Left ventricle myocardium inferior (tissue), 1 donor: ENCODE measurements around the gene SOCS3. TPM values are rescaled to one million over a fixed set of nuclear protein-coding genes. Genes with fewer than 3 reads are reported as not detected.

Experiments used
- DNase-seq: peaks from one replicate; pipeline ENCODE4 v3.0.0-alpha.2; 2020
- H3K27ac ChIP-seq: fragments of 200-600 bp; replicated peaks from 2 replicates; pipeline ENCODE4 v1.8.0; 2021
- H3K27me3 ChIP-seq: fragments of 200-600 bp; 2 replicates; pipeline ENCODE4 v1.8.0; 2021; ENCODE audit warnings: low read depth
- H3K36me3 ChIP-seq: fragments of 200-600 bp; 2 replicates; pipeline ENCODE4 v1.8.0; 2021
- H3K4me1 ChIP-seq: fragments of 200-600 bp; 2 replicates; pipeline ENCODE4 v1.8.0; 2021
- H3K4me3 ChIP-seq: fragments of 200-600 bp; 2 replicates; pipeline ENCODE4 v1.8.0; 2021; ENCODE audit warnings: mild to moderate bottlenecking, moderate library complexity
- H3K9me3 ChIP-seq: fragments of 200-600 bp; replicated peaks from 2 replicates; pipeline ENCODE4 v1.8.0; 2021
- intact Hi-C: fragments of 100-400 bp; cut with micrococcal nuclease; formaldehyde crosslinking; loops from one replicate; pipeline ENCODE4 v1.11.0; 2022
- total RNA-seq: library from RNA; stranded (reverse); fragmentation: NEBNext Ultra II Directional; extraction: Animal tissue kit (Norgen Biotek cat#: 25700); gene quantifications from one replicate; pipeline ENCODE4 v1.2.1, GENCODE V29; 2021
- TF ChIP-seq, protein P1 (sequence below): fragments of 200-600 bp; IDR thresholded peaks from 2 replicates; pipeline ENCODE4 v1.8.0; 2021; ENCODE audit warnings: antibody characterized with exemption, mild to moderate bottlenecking, borderline replicate concordance
- donor health status: DM: no; HTN: yes; CAD: no; lungs with severe emphysema.

Gene SOCS3
- total RNA-seq, 1 donor from 2014 or later = 9.5 TPM

- Histone ChIP-seq H3K27ac (peak overlapping the region; percentile 78), H3K4me1 (peaks cover 49% of the 10 kb centered on the region), H3K4me3 (no peak overlapping the region), H3K9me3 (no peaks in the 10 kb centered on the region), H3K27me3 (no peaks in the 10 kb centered on the region), H3K36me3 (no peaks in the 10 kb centered on the region)
- DNase-seq = no peak
- TF ChIP-seq, protein P1, sequence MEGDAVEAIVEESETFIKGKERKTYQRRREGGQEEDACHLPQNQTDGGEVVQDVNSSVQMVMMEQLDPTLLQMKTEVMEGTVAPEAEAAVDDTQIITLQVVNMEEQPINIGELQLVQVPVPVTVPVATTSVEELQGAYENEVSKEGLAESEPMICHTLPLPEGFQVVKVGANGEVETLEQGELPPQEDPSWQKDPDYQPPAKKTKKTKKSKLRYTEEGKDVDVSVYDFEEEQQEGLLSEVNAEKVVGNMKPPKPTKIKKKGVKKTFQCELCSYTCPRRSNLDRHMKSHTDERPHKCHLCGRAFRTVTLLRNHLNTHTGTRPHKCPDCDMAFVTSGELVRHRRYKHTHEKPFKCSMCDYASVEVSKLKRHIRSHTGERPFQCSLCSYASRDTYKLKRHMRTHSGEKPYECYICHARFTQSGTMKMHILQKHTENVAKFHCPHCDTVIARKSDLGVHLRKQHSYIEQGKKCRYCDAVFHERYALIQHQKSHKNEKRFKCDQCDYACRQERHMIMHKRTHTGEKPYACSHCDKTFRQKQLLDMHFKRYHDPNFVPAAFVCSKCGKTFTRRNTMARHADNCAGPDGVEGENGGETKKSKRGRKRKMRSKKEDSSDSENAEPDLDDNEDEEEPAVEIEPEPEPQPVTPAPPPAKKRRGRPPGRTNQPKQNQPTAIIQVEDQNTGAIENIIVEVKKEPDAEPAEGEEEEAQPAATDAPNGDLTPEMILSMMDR = no peak
- intact Hi-C loops = no loop called here
Observed at GRCh38 chr17:78316867-78317789, 42.7 kb downstream of the SOCS3 start.

GRCh38 chr17:78316115-78316866 is 43.6 kb downstream of the SOCS3 start:
- no peaks in the 10 kb centered on the region for H3K36me3 ChIP-seq
- H3K27me3 ChIP-seq = no peaks in the 10 kb centered on the region
- DNase-seq = no peak
- intact Hi-C loops = no loop called here
- no peaks in the 10 kb centered on the region for H3K9me3 ChIP-seq
- H3K4me3 ChIP-seq = peak overlapping the region; percentile 15
- H3K27ac ChIP-seq = peak overlapping the region; percentile 78
- peaks cover 47% of the 10 kb centered on the region for H3K4me1 ChIP-seq
- TF ChIP-seq, protein P1 = no peak

DNA sequence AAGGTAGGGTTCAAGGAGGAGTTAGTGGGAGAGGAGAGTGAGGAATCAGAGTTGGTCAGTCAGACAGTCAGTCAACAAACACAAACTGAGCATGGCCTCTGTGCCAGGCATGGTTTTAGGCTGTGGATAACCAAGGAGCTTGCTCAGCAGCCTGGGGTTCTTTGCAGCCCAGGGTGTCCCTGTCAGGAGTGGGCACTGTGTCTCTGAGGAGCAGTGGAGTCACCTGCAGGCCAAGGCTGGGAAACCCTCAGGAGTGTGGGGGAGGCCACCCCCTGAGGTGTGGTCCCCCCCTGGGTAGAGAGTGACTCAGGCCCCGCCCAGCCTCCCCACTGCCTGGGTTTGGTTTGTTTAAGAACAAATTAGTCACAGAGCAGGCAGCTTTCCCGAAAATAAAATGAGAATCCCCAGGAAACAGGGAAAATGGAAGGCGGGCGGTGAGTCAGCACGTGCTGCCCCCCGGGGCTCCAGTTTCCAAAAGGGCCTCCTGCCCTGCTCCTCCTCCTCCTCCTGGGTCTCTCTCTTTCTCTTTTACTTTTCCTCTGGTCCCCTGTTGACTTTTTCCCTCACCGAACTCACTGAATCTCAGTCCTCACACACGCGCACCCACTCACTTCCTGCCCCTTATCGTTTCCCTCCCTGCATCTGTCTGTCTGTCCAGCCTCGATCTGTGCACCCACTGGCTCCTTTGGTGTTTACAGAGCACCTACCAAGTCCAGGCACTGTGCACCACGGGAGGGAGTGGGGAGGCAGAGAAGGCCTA is 44.3 kb downstream of the SOCS3 start:
- TF ChIP-seq, protein P1 = no peak
- intact Hi-C loops = no loop called here
- Histone ChIP-seq H3K27me3 (no peaks in the 10 kb centered on the region), H3K36me3 (no peaks in the 10 kb centered on the region), H3K4me3 (peak overlapping the region; percentile 15), H3K9me3 (no peaks in the 10 kb centered on the region), H3K27ac (peak overlapping the region; percentile 78), H3K4me1 (peaks cover 47% of the 10 kb centered on the region)
- DNase-seq = peak; percentile 76

DNA sequence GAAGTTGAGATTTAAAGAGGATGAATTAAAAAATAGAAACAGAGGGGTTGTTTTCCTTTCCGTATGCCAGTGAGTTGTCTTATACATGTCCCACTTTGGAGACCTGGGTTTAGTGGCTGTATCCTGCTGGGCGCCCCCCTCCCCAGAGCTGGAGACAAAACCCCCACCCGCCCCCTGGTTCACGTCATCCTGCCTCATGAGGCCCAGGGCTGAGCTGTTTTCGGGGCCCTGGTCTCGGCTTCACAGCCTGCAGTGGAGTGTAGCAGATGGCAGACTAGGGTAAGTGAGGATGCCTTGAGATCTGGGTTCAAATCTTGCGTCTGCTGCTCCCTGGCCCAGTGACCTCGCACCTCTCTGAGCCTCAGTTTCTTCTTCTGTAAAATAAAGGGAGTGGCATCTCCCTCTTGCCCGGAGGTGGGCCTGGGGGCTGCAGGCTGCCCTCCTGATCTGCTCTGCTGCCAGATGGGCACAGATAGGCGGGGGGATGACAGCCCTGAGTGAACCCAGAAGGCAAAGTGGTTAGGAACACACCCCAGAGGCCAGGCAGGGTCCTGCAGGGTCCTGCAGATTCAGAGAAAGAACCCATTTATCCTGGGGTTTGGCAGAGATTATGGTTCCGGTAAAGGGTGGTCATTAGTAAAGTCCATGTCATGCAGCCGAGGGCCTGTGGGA is 45.1 kb downstream of the SOCS3 start:
- Histone ChIP-seq H3K27ac (peak overlapping the region; percentile 78), H3K27me3 (no peaks in the 10 kb centered on the region), H3K4me1 (peaks cover 47% of the 10 kb centered on the region), H3K36me3 (no peaks in the 10 kb centered on the region), H3K4me3 (peak overlapping the region; percentile 68), H3K9me3 (no peaks in the 10 kb centered on the region)
- intact Hi-C loops = no loop called here
- no peak for DNase-seq
- TF ChIP-seq, protein P1 = no peak
